Measurements from ENCODE around the gene HGF. TPM values are rescaled to one million over a fixed set of nuclear protein-coding genes. Genes with fewer than 3 reads are reported as not detected.
"Not testable (repeated sequence)": the region's sequence is repeated elsewhere in the genome, so short reads cannot be mapped to it uniquely, and the experiment has no call there.

Gene HGF
- total RNA-seq, 1 donor from 2014 or later: not detected

- no peaks in the 10 kb centered on the region for H3K27me3 Mint-ChIP-seq (ENCODE audit: low read depth)
- no peak overlapping the region for H3K27ac Mint-ChIP-seq
- no peak for DNase-seq (ENCODE audit: low spot score)
- no peaks in the 10 kb centered on the region for H3K36me3 Mint-ChIP-seq (ENCODE audit: low read depth)
- intact Hi-C loops (cut with micrococcal nuclease): no loop called here
- H3K9me3 Mint-ChIP-seq: no peaks in the 10 kb centered on the region
- H3K4me3 Mint-ChIP-seq (ENCODE audit: low read depth): no peak overlapping the region
- no peaks in the 10 kb centered on the region for H3K4me1 Mint-ChIP-seq (ENCODE audit: low read depth)
Observed at GRCh38 chr7:81725812-81726127, 44.1 kb downstream of the HGF start.

DNA sequence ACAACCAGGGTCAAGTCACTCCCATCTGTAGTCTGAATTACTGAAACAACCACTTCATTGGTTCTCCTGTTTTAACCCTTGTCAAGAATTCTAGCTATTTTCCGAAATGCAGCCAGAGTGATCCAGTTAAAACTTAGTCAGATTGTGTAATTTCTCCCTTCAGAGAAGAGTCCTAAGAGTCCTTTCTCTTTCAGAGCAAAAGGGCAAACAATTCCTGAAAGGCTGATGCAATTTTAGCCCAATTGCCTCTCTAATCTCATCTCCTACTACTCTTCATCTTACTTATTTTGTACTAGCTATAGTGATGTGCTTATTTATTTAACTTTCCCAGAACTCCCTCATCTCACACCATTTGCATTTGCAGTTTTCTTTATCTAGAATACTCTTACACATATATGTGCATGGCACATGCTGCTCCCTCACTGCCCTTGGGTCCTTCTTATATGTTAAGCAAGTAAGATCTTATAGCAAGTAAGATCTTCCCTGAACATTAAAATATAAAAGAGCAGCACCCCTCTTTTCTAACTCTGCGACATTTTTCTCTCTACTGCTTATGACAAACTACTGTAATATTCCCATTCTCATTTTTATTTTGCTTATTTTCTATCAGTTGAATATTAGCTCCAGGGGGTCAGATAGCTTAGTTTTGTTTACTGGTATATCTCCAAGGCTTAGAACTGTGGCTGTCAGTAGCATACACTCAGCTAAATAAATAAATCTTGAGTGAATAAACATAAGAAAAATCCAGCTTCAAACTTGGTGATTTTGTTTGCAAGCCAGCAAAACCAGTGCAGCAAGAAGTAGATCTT is 44.6 kb downstream of the HGF start:
- DNase-seq (ENCODE audit: low spot score): no peak
- H3K27ac Mint-ChIP-seq: no peak overlapping the region
- intact Hi-C loops (cut with micrococcal nuclease): no loop called here
- no peaks in the 10 kb centered on the region for H3K36me3 Mint-ChIP-seq (ENCODE audit: low read depth)
- H3K27me3 Mint-ChIP-seq (ENCODE audit: low read depth): no peaks in the 10 kb centered on the region
- no peak overlapping the region for H3K4me3 Mint-ChIP-seq (ENCODE audit: low read depth)
- no peaks in the 10 kb centered on the region for H3K4me1 Mint-ChIP-seq (ENCODE audit: low read depth)
- no peaks in the 10 kb centered on the region for H3K9me3 Mint-ChIP-seq

- H3K9me3 Mint-ChIP-seq; H3K4me3 Mint-ChIP-seq (ENCODE audit: low read depth); H3K36me3 Mint-ChIP-seq (ENCODE audit: low read depth); H3K27me3 Mint-ChIP-seq (ENCODE audit: low read depth); DNase-seq (ENCODE audit: low spot score); H3K27ac Mint-ChIP-seq; intact Hi-C loops (cut with micrococcal nuclease); H3K4me1 Mint-ChIP-seq (ENCODE audit: low read depth): not testable (repeated sequence)
Observed at GRCh38 chr7:81722250-81722649, 47.6 kb downstream of the HGF start.

GRCh38 chr7:81721437-81721836 is 48.4 kb downstream of the HGF start:
- H3K4me1 Mint-ChIP-seq (ENCODE audit: low read depth): no peaks in the 10 kb centered on the region
- intact Hi-C loops (cut with micrococcal nuclease): no loop called here
- H3K36me3 Mint-ChIP-seq (ENCODE audit: low read depth): no peaks in the 10 kb centered on the region
- H3K27me3 Mint-ChIP-seq (ENCODE audit: low read depth): no peaks in the 10 kb centered on the region
- no peaks in the 10 kb centered on the region for H3K9me3 Mint-ChIP-seq
- no peak overlapping the region for H3K4me3 Mint-ChIP-seq (ENCODE audit: low read depth)
- no peak for DNase-seq (ENCODE audit: low spot score)
- no peak overlapping the region for H3K27ac Mint-ChIP-seq

DNA sequence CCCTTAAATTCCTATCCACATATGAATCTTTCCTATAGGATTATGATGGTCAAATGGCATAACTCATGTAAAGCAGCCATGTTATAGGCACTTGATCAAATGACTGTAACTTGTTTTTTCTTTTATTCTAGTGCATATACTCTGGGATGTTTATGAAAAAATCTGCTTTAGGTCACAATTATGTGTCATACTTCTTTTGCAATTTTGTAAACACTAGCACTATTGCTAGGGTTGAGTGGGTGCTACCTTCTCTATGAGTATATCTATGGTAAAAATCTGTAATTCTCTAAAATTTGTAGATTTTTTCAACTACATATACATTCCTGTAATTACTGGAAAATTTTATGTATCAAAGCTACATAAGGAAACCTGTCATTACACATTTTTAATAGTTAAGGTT is 50.0 kb downstream of the HGF start:
- intact Hi-C loops (cut with micrococcal nuclease): no loop called here
- Mint-ChIP-seq H3K36me3 (ENCODE audit: low read depth) (no peaks in the 10 kb centered on the region), H3K4me3 (ENCODE audit: low read depth) (no peak overlapping the region), H3K27me3 (ENCODE audit: low read depth) (no peaks in the 10 kb centered on the region), H3K9me3 (no peaks in the 10 kb centered on the region), H3K27ac (no peak overlapping the region), H3K4me1 (ENCODE audit: low read depth) (no peaks in the 10 kb centered on the region)
- DNase-seq (ENCODE audit: low spot score): no peak

- no peak for DNase-seq (ENCODE audit: low spot score)
- Mint-ChIP-seq H3K9me3 (no peaks in the 10 kb centered on the region), H3K36me3 (ENCODE audit: low read depth) (no peaks in the 10 kb centered on the region), H3K27me3 (ENCODE audit: low read depth) (no peaks in the 10 kb centered on the region), H3K27ac (no peak overlapping the region), H3K4me1 (ENCODE audit: low read depth) (no peaks in the 10 kb centered on the region), H3K4me3 (ENCODE audit: low read depth) (no peak overlapping the region)
- intact Hi-C loops (cut with micrococcal nuclease): no loop called here
Observed at GRCh38 chr7:81715984-81716588, 53.8 kb downstream of the HGF start.

DNA sequence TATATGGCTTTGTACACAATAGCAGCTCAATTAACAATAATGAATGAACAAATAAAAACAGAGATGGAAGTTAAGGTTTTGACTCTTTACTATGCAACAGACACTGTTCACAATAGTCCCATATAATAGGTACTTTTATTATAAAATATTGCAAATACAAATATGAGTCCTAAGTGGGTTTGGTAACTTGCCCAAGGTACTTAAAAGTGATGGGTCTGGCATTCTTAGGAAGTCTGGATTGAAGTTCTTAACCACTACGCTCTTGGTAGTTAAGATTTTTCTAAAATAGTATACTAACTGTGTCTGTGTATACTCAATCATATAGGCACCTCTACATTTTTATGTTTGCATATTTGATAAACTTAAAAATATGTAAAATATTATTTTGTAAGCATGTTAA is 55.5 kb downstream of the HGF start:
- H3K36me3 Mint-ChIP-seq (ENCODE audit: low read depth): no peaks in the 10 kb centered on the region
- DNase-seq (ENCODE audit: low spot score): no peak
- no peaks in the 10 kb centered on the region for H3K4me1 Mint-ChIP-seq (ENCODE audit: low read depth)
- no peak overlapping the region for H3K4me3 Mint-ChIP-seq (ENCODE audit: low read depth)
- no peak overlapping the region for H3K27ac Mint-ChIP-seq
- no peaks in the 10 kb centered on the region for H3K9me3 Mint-ChIP-seq
- intact Hi-C loops (cut with micrococcal nuclease): no loop called here
- no peaks in the 10 kb centered on the region for H3K27me3 Mint-ChIP-seq (ENCODE audit: low read depth)

DNA sequence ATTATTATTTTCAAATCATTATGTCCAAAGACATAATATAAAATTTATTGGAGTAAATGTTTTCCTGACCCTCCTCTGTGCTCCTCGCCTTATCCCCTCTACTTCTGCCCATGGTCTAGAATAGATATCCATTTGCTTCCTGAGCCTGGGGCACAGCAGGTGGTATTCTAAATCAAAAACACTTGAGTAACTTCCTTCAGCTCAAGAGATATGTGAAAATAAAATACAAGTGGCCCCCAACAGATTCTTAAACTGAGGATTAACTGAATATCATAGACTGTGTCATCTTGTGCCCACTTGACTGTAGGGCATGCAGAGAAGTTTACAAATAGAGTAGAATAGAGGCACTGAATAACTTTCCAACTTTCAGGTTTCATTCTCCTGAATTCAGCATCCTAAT is 59.1 kb downstream of the HGF start:
- DNase-seq (ENCODE audit: low spot score): no peak
- Mint-ChIP-seq H3K27me3 (ENCODE audit: low read depth) (no peaks in the 10 kb centered on the region), H3K9me3 (no peaks in the 10 kb centered on the region), H3K4me1 (ENCODE audit: low read depth) (no peaks in the 10 kb centered on the region), H3K4me3 (ENCODE audit: low read depth) (no peak overlapping the region), H3K27ac (no peak overlapping the region), H3K36me3 (ENCODE audit: low read depth) (no peaks in the 10 kb centered on the region)
- intact Hi-C loops (cut with micrococcal nuclease): no loop called here

- no peak for DNase-seq (ENCODE audit: low spot score)
- H3K27me3 Mint-ChIP-seq (ENCODE audit: low read depth): no peaks in the 10 kb centered on the region
- H3K27ac Mint-ChIP-seq: no peak overlapping the region
- no peaks in the 10 kb centered on the region for H3K9me3 Mint-ChIP-seq
- intact Hi-C loops (cut with micrococcal nuclease): no loop called here
- no peak overlapping the region for H3K4me3 Mint-ChIP-seq (ENCODE audit: low read depth)
- no peaks in the 10 kb centered on the region for H3K4me1 Mint-ChIP-seq (ENCODE audit: low read depth)
- H3K36me3 Mint-ChIP-seq (ENCODE audit: low read depth): no peaks in the 10 kb centered on the region
Observed at GRCh38 chr7:81709836-81710235, 60.0 kb downstream of the HGF start.

- intact Hi-C loops (cut with micrococcal nuclease): no loop called here
- DNase-seq (ENCODE audit: low spot score): no peak
- Mint-ChIP-seq H3K9me3 (no peaks in the 10 kb centered on the region), H3K36me3 (ENCODE audit: low read depth) (no peaks in the 10 kb centered on the region), H3K4me1 (ENCODE audit: low read depth) (no peaks in the 10 kb centered on the region), H3K27ac (no peak overlapping the region), H3K27me3 (ENCODE audit: low read depth) (no peaks in the 10 kb centered on the region), H3K4me3 (ENCODE audit: low read depth) (no peak overlapping the region)
Observed at GRCh38 chr7:81707966-81708365, 61.9 kb downstream of the HGF start.

- H3K36me3 Mint-ChIP-seq (ENCODE audit: low read depth): no peaks in the 10 kb centered on the region
- intact Hi-C loops (cut with micrococcal nuclease): no loop called here
- no peak for DNase-seq (ENCODE audit: low spot score)
- no peaks in the 10 kb centered on the region for H3K27me3 Mint-ChIP-seq (ENCODE audit: low read depth)
- no peaks in the 10 kb centered on the region for H3K4me1 Mint-ChIP-seq (ENCODE audit: low read depth)
- H3K4me3 Mint-ChIP-seq (ENCODE audit: low read depth): no peak overlapping the region
- H3K9me3 Mint-ChIP-seq: no peaks in the 10 kb centered on the region
- no peak overlapping the region for H3K27ac Mint-ChIP-seq
Observed at GRCh38 chr7:81707196-81707595, 62.7 kb downstream of the HGF start.

DNA sequence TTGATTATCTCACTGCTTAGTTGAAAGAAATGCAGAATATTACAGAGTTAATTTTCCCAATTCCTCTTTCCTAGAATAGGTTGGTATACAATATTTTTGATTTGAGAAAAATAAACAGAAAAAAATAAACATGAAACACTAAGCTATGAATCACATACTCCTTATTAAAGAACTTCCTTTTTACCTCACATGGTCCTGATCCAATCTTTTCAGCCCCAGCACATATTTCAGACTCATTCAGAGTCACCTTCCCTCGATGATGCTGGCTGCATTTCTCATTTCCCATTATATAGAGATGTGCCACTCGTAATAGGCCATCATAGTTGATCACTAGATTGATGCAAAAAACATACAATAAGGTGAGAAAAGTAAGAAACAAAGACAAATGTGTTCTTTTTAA is 64.6 kb downstream of the HGF start:
- DNase-seq (ENCODE audit: low spot score): no peak
- Mint-ChIP-seq H3K27ac (no peak overlapping the region), H3K9me3 (no peaks in the 10 kb centered on the region), H3K4me1 (ENCODE audit: low read depth) (no peaks in the 10 kb centered on the region), H3K27me3 (ENCODE audit: low read depth) (no peaks in the 10 kb centered on the region), H3K36me3 (ENCODE audit: low read depth) (no peaks in the 10 kb centered on the region), H3K4me3 (ENCODE audit: low read depth) (no peak overlapping the region)
- intact Hi-C loops (cut with micrococcal nuclease): no loop called here

DNA sequence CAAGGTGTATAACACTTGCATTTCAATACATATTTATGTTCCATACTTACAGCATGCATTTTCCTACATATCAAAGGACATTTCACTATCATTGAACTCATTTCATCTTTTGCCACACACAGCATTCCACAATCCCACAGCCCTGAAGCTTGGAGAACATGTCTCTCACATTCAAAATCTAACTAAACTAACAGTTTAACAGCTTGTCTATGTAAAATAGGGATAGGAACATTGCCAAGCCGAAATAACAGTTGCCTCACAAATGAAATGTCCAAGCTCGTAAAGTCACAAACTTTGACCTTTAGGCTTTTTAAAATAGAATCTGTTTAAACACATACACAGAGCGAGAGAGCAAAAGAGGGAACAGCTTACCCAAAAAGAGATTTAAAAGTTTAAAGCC is 65.3 kb downstream of the HGF start:
- no peaks in the 10 kb centered on the region for H3K4me1 Mint-ChIP-seq (ENCODE audit: low read depth)
- no peak overlapping the region for H3K27ac Mint-ChIP-seq

GRCh38 chr7:81698965-81699364 is 70.9 kb downstream of the HGF start:
- Mint-ChIP-seq H3K9me3 (no peaks in the 10 kb centered on the region), H3K4me3 (ENCODE audit: low read depth) (no peak overlapping the region), H3K36me3 (ENCODE audit: low read depth) (no peaks in the 10 kb centered on the region), H3K27me3 (ENCODE audit: low read depth) (no peaks in the 10 kb centered on the region), H3K27ac (no peak overlapping the region), H3K4me1 (ENCODE audit: low read depth) (no peaks in the 10 kb centered on the region)
- intact Hi-C loops (cut with micrococcal nuclease): no loop called here
- no peak for DNase-seq (ENCODE audit: low spot score)

More for the DNA sequence above, 65.3 kb downstream of the HGF start:
- H3K27me3 Mint-ChIP-seq (ENCODE audit: low read depth): no peaks in the 10 kb centered on the region
- intact Hi-C loops (cut with micrococcal nuclease): no loop called here
- no peak for DNase-seq (ENCODE audit: low spot score)
- no peaks in the 10 kb centered on the region for H3K9me3 Mint-ChIP-seq
- H3K4me3 Mint-ChIP-seq (ENCODE audit: low read depth): no peak overlapping the region
- H3K36me3 Mint-ChIP-seq (ENCODE audit: low read depth): no peaks in the 10 kb centered on the region
